Progenitor cell of endocrine pancreas (in vitro differentiated cells): ENCODE measurements around the gene MOXD1. TPM values are rescaled to one million over a fixed set of nuclear protein-coding genes. Genes with fewer than 3 reads are reported as not detected.
"Not testable (repeated sequence)": the region's sequence is repeated elsewhere in the genome, so short reads cannot be mapped to it uniquely, and the experiment has no call there.

ENCODE experiments used
- DNase-seq: peaks from one replicate; pipeline ENCODE4 v3.0.0; 2021; ENCODE audit warnings: low spot score; ENCODE audit not compliant: unreplicated experiment
- H3K27ac Mint-ChIP-seq: 2 replicates; pipeline ENCODE4 v1.8.0; 2021; ENCODE audit warnings: mild to moderate bottlenecking, moderate library complexity, mixed read lengths
- H3K27me3 Mint-ChIP-seq: 2 replicates; pipeline ENCODE4 v1.8.0; 2021; ENCODE audit warnings: mixed read lengths
- H3K36me3 Mint-ChIP-seq: 2 replicates; pipeline ENCODE4 v1.8.0; 2022; ENCODE audit warnings: mixed read lengths; ENCODE audit not compliant: insufficient read depth
- H3K4me1 Mint-ChIP-seq: 2 replicates; pipeline ENCODE4 v1.8.0; 2021; ENCODE audit warnings: low read depth, mixed read lengths
- H3K4me3 Mint-ChIP-seq: 2 replicates; pipeline ENCODE4 v1.8.0; 2021; ENCODE audit warnings: low read depth, mild to moderate bottlenecking, moderate library complexity, mixed read lengths
- H3K9me3 Mint-ChIP-seq: 2 replicates; pipeline ENCODE4 v1.8.0; 2021; ENCODE audit warnings: low read depth, mixed read lengths
- CTCF ChIP-seq: fragments of 200-600 bp; sonication (generic); IDR thresholded peaks from one replicate; pipeline ENCODE4 v1.5.0; 2021; ENCODE audit warnings: antibody characterized with exemption, mild to moderate bottlenecking; ENCODE audit not compliant: unreplicated experiment
- total RNA-seq: library from RNA; stranded (reverse); gene quantifications from 2 replicates; pipeline ENCODE4 v1.2.1, GENCODE V29; 2021

The MOXD1 gene
- total RNA-seq, 1 donor from 2014 or later, result 8.4 TPM

GRCh38 chr6:132314432-132314831, 86.8 kb downstream of the MOXD1 start:
- Mint-ChIP-seq H3K9me3 (peaks cover 34% of the 10 kb centered on the region), H3K27ac (no peak overlapping the region), H3K27me3 (no peaks in the 10 kb centered on the region), H3K4me1 (peaks cover 7% of the 10 kb centered on the region), H3K4me3 (no peak overlapping the region), H3K36me3 (peaks cover 19% of the 10 kb centered on the region)
- no peak for DNase-seq
- TF ChIP-seq CTCF, result no peak

- Mint-ChIP-seq H3K4me1 (peaks cover 7% of the 10 kb centered on the region), H3K36me3 (peaks cover 14% of the 10 kb centered on the region), H3K9me3 (peaks cover 45% of the 10 kb centered on the region), H3K27me3 (no peaks in the 10 kb centered on the region), H3K4me3 (no peak overlapping the region), H3K27ac (no peak overlapping the region)
- no peak for DNase-seq
- no peak for TF ChIP-seq CTCF
These were observed 90.4 kb downstream of the MOXD1 start for GRCh38 chr6:132310921-132311320.

DNA sequence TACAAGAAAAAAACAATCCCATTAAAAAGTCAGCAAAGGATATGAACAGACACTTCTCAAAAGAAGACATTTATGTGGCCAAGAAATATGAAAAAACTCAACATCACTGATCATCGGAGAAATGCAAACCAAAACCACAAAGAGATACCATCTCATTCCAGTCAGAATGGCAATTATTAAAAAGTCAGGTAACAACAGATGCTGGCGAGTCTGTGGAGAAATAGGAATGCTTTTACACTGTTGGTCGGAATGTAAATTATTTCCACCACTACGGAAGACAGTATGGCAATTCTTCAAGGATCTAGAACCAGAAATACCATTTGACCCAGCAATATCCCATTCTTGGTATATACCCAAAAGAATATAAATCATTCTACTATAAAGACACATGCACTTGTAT, 91.1 kb downstream of the MOXD1 start:
- not testable (repeated sequence) for H3K27ac Mint-ChIP-seq, DNase-seq, H3K27me3 Mint-ChIP-seq, H3K4me3 Mint-ChIP-seq, H3K4me1 Mint-ChIP-seq
- Mint-ChIP-seq H3K9me3 (peaks cover 40% of the 10 kb centered on the region), H3K36me3 (peaks cover 14% of the 10 kb centered on the region)

- no peak overlapping the region for H3K27ac Mint-ChIP-seq
- H3K36me3 Mint-ChIP-seq, result peaks cover 9% of the 10 kb centered on the region
- no peak for DNase-seq
- no peak overlapping the region for H3K4me3 Mint-ChIP-seq
- H3K27me3 Mint-ChIP-seq, result no peaks in the 10 kb centered on the region
- H3K4me1 Mint-ChIP-seq, result no peaks in the 10 kb centered on the region
- H3K9me3 Mint-ChIP-seq, result peaks cover 26% of the 10 kb centered on the region
- no peak for TF ChIP-seq CTCF
These were observed 96.4 kb downstream of the MOXD1 start for GRCh38 chr6:132304891-132305305.

- DNase-seq, result no peak
- H3K9me3 Mint-ChIP-seq, result no peaks in the 10 kb centered on the region
These were observed 100.8 kb downstream of the MOXD1 start for GRCh38 chr6:132300323-132300949.

More at GRCh38 chr6:132300323-132300949, 100.8 kb downstream of the MOXD1 start:
- Mint-ChIP-seq H3K36me3 (peaks cover 1% of the 10 kb centered on the region), H3K4me3 (no peak overlapping the region), H3K27me3 (no peaks in the 10 kb centered on the region), H3K4me1 (no peaks in the 10 kb centered on the region), H3K27ac (no peak overlapping the region)
- peak; percentile 87 for TF ChIP-seq CTCF
